GM18861 (cell line): ENCODE data around the gene MYLK.
"Not testable (repeated sequence)": the region's sequence is repeated elsewhere in the genome, so short reads cannot be mapped to it uniquely, and the experiment has no call there.

Source experiments
- ATAC-seq: cut with Tn5 transposase; IDR thresholded peaks from one replicate; pipeline ENCODE4 v1.9.1; 2021; ENCODE audit not compliant: unreplicated experiment

MYLK gene, protein sequence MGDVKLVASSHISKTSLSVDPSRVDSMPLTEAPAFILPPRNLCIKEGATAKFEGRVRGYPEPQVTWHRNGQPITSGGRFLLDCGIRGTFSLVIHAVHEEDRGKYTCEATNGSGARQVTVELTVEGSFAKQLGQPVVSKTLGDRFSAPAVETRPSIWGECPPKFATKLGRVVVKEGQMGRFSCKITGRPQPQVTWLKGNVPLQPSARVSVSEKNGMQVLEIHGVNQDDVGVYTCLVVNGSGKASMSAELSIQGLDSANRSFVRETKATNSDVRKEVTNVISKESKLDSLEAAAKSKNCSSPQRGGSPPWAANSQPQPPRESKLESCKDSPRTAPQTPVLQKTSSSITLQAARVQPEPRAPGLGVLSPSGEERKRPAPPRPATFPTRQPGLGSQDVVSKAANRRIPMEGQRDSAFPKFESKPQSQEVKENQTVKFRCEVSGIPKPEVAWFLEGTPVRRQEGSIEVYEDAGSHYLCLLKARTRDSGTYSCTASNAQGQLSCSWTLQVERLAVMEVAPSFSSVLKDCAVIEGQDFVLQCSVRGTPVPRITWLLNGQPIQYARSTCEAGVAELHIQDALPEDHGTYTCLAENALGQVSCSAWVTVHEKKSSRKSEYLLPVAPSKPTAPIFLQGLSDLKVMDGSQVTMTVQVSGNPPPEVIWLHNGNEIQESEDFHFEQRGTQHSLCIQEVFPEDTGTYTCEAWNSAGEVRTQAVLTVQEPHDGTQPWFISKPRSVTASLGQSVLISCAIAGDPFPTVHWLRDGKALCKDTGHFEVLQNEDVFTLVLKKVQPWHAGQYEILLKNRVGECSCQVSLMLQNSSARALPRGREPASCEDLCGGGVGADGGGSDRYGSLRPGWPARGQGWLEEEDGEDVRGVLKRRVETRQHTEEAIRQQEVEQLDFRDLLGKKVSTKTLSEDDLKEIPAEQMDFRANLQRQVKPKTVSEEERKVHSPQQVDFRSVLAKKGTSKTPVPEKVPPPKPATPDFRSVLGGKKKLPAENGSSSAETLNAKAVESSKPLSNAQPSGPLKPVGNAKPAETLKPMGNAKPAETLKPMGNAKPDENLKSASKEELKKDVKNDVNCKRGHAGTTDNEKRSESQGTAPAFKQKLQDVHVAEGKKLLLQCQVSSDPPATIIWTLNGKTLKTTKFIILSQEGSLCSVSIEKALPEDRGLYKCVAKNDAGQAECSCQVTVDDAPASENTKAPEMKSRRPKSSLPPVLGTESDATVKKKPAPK (N-terminal part only)

DNA sequence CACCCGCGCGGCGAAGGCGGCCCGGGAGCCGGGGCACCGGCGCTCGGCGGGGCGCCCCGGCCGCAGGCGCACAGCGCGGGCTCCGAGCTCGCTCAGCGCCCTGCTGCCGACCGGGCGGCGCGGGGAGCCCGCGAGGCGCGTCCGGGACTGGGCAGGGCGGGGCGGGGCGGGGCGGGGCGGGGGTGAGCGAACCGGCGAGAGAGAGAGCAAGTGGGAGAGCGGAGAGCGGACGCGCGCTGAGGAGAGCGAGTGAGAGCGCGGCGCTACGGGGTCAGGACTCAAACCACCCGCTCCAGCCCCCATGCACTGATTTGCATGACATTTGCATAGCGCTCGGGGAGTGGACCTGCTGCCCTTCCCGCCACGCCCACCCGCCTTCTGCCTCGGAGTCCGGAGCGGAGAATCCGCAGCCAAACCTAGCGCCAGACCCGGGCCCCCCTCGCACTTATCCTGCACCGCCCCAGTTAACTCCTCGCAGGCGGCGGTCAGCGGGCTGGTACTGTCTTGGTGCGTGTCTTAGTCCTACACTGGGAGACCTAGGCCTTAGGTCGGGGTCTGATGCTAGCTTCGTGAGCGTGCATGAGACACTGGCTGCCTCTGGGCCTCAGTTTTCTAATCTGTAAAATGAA, at the start of gene MYLK:
Gene MYLK, minus strand, starts transcription at position 130 of the 629 bp plus-strand sequence. CDS start 90,491 bp downstream, outside the sequence.
- no peak for ATAC-seq

DNA sequence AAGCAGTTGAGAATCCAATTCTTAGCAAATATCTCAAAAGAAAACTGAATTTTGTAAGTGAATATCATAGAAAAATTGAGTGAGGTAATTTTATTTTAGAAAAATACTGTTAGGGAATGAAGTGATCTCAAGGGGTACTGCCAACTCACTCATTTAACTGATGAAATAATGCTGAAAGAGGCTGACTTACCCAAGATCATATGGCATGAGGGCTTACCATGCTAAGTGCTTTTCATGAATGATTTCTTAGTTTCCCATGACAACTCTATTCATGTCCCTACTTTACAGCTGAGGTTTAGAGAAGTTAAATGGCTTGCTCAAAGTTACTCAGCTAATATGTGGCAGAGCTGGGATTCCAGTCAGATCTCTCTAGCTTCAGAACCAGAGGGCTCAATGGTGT, 46.3 kb upstream of the MYLK start:
- no peak for ATAC-seq

DNA sequence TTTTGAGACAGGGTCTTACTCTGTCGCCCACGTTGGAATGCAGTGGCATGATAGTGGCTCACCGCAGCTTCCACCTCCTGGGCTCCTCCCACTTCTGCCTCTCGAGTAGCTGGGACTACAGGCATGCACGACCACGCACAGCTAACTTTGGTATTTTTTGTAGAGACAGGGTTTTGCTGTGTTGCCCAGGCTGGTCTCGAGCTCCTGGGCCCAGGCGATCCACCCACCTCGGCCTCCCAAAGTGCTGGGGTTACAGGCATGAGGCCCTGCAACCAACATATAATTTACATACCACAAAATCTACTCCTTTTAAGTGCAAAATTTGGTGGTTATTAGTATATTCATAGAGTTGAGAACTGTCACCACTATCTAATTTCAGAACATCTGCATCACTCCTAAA, 45.2 kb upstream of the MYLK start:
- no peak for ATAC-seq

DNA sequence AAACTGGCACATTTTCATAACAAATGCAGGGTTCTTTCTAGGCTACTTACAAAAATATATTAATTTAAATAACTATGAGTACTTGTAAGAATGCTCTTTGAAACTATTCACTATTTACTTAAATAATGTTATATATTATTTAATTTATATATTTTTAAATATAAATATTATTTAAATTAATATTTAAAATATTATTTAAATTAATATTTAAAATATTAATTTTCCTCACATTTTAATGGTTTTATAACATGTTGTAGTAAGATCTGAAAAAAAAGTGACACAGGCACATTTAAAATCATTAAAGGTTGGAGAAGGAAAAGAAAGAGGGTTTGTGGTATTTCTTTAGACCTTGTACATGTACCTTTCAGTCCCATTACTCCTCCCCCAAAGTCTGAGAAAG, 42.3 kb upstream of the MYLK start:
- no peak for ATAC-seq

DNA sequence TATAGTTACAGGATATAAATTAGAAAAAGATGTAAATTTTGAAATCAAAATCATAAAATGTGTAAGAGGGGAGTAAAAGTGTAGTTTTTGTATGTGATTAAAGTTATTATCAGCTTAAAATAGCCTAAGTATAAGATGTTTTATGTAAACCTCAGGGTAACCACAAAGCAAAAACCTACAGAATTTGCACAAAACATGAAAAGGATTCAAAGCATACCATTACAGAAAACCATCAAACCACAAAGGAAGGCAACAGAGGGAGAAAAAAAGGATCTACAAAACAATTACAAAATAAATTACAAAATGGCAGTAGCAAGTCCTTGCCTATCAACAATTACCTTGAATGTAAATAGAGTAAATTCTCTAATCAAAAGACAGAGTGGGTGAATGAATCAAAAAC, 36.7 kb upstream of the MYLK start:
- no peak for ATAC-seq

DNA sequence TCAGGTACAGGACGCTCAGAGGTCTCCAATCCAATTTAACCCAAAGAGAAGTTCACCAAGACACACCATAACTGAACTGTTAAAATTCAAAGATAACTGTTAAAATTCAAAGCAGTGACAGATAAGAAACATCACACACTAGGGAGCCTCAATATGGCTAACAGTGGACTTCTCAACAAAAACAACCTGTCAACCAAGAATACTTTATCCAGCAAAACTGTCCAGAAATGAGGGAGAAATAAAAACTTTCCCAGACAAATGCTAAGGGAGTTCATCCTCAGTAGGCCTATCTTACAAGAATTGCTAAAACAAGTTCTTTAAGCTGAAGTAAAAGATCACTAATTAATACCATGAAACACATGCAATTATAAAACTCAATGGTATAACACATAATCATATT, 36.3 kb upstream of the MYLK start:
- no peak for ATAC-seq

DNA sequence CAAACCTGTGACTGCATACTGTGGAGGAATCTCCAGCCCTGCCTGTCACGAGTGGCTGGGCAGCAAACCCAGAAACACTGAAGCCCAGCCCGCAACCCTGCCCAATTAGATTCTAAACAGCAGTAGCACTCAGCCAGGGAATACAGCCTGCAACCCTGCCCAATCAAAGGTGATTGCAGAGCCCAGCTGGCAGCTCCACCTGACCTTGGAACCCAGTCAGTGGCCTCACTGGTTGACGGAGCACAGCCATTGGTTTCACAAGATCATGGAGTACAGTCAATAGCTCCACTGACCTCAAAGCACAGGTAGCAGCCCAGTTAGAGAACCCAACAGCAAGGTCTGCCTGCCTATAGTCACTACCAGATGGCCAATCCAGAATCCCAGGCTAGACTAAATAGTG, 35.2 kb upstream of the MYLK start:
- ATAC-seq: no peak

DNA sequence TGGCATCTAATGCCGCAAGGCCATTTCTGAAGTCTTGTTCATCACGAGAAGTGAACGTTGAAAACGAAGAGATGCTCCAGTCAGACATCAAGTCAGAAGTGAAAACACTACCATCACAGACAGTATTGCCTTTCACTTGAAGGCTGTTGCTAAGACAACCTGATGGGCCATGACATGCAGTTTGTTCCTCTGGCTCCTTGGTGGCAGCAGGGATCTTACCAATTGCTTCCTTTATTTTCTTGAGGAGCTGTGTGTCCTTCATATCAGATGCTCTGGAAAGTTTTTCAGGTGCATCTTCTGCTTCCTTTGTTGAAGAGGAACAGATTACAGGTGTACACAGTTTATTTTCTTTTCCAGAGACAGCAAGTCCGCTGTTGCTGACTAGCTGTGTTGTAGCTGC, 30.7 kb upstream of the MYLK start:
- no peak for ATAC-seq

DNA sequence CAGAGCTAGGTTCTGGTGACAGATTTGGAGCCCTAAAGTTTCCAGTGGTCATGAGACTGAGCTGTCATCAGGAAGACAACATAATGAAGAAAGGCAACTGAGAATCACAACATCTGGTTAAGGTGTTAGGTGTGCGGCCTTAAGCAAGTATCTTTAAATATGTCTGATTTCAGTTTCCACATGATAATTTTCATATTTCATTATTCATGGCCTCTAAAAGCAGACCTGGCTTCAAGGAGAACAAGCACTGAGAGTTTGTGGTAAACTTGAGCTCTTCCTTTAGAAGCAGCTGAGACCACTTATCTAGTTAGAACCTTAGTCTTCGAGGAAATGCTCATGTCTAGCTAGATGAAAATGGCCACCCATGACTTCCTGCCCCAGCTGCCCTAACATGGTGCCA, 25.7 kb upstream of the MYLK start:
- ATAC-seq: no peak

DNA sequence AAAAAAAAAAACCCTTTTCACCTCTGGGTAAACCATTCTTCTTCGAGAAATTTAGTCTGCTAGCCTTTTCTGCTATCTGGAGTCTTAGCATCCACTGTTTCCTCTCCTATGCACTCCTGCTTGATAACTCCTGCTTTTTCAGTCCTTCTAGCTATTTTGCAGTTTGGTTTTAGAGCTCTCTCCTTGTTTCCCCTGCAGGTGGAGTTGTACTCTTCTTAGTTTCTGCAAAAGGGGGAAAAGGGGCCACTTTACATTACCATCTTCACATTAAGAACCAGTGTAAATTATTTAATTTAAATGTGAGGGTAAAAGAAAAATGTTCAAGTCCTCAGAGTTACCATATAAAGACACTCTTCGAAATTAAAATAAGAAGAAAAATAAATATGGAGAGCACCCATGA, 23.6 kb upstream of the MYLK start:
- no peak for ATAC-seq

DNA sequence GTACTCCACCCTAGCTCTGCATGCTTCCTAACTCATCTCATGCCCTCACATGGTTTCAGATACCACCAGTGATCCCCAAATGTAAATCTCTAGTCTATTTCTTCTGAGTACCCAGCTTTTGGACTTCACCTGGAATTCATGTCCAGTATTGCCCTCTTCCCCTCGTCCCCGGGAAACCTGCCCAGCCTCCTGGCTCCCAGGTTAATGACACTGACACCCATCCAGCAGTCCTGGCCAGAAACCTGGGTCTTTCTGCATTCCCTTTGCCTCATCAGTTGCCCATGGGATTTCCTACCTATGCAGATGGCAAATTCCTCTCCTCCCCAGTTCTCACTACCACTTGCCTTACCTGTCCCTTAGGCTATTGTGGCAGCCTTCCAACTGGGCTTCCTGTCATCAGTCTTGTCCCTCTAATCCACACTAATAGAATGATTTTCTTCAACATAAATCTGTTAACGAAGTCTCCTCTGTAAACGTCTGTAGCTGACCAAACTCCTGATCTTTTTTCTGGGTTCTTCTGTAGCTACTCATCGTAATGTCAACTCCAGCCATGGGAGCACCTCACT, 15.3 kb upstream of the MYLK start:
- no peak for ATAC-seq

DNA sequence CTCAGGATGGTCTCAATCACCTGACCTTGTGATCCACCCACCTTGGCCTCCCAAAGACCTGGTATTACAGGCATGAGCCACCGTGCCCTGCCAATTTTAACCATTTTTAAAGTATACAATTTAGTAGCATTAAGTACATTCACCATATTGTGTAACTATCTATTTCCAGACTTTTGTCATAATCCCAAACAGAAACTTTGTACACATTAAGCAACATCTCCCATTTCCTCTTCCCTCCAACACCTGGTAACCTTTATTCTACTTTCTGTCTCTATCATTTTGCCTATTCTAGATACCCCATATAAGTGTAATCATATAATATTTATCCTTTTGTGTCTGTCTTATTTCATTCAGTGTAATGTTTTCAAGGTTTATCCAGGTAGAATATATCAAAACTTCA, 8.9 kb upstream of the MYLK start:
- no peak for ATAC-seq

DNA sequence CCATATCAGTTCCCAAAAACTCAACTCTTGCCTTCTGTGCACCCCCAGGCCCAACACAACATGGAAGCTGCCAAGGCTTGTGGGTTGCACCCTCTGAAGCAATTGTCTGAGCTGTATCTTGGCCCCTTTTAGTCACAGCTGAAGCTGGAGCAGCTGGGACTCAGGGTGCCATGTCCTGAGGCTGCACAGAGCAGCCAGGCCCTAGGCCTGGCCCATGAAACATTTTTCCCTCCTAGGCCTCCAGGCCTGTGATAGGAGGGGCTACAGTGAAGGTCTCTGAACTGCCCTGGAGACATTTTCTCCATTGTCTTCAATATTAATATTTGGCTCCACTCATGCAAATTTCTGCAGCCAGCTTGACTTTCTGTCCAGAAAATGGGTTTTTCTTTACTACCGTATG, 8.1 kb upstream of the MYLK start:
- no peak for ATAC-seq

DNA sequence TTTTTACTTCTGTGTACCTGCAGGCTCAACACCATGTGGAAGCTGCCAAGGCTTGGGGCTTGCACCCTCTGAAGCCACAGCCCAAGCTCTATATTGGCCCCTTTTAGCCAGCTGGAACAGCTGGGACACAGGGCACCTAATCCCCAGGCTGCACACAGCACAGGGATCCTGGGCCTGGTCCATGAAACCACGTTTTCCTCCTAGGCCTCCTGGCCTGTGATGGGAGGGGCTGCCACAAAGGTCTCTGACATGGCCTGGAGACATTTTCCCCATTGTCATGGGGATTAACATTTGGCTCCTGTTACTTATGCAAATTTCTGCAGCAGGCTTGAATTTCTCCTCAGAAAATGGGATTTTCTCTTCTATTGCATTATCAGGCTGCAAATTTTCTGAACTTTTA, 6.9 kb upstream of the MYLK start:
- ATAC-seq: not testable (repeated sequence)

DNA sequence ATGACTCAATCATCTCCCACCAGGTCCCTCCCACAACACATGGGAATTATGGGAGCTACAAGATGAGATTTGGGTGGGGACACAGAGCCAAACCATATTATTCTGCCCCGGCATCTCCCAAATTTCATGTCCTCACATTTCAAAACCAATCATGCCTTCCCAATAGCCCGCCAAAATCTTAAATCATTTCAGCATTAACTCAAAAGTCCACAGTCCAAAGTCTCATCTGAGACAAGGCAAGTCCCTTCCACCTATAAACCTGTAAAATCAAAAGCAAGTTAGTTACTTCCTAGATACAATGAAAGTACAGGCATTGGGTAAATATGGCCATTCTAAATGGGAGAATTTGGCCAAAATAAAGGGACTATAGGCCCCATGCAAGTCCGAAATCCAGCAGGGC, 6.0 kb upstream of the MYLK start:
- not testable (repeated sequence) for ATAC-seq

DNA sequence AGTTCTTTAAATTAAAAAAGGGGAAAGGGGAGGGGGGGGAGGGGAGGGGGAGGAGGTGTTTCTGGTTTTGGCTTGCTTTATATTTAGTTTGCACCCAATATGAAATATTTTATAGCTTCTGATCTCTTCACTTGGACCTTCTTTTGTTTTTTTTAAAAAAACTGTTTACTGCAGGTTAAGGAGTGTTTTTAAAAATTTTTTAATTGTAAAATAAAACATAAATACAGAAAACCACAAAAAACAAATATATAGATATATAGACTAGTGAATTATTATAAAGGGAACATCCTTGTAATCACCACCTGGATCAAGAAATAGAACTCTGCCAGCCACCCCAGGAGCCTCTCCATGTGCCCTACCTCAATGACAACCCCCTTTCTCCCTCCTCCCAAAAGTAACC, 861 bp upstream of the MYLK start:
- ATAC-seq: no peak

DNA sequence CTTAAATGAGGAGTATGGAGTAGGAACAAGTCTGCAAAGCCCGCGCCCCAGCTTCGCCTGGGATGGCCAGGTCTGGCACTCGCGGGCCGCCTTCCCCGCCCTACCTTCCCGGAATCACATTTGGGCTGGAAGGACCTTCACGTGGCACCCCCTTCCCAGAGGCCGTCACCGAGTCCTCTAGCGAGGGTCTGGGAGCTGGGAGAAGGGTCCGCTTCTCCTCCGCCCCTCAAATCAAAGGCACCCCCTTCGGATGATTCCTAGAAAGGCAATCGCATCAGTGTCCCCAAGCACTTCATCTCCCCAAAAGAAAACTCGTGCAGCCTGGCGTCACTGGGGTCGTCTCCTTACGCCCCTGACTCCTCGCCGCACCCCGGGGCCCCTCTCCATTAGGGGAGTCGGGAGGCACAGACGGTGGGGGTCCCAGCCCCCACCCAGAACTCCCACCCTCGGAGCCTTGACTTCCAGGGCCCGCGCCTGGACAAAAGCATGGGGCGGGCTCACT, 380 bp downstream of the MYLK start:
- ATAC-seq: no peak

DNA sequence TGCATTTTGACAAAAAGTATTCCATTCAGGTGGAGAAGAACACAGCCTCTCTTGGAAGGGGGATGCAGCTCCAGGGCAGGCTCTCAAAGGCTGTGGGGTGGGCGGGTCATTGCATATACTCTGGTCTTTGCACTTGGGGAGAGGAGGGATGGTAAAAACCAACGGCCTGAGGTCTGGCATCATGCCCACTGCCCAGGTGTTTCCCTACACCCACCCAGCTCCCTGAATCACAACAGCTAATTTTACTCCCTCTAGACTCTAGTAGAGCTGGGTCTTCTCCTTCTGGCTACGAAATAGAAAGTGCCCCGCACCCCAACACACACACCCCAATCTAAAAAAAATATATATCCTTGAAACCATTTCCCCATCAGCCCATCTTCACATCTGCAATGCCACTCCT, 1.0 kb downstream of the MYLK start:
- ATAC-seq: no peak

DNA sequence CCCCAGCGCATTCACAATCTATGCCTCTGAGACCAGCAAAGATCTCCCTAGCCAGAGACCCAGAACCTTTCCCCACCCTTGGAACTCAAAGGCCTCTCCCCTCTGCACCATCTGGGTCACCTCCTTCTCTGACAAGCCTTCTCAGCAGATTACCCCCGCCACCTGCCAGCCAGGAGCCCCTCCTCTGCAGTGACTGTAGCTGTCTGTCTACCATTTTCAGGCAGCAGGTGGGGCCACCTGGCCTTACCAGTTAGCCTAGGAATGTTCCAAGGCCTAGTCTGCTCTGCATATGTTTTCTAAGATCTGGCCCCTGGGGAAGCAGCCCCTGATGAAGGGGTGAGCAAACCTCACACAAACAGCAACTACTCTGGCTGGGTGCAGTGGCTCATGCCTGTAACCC, 2.4 kb downstream of the MYLK start:
- no peak for ATAC-seq

DNA sequence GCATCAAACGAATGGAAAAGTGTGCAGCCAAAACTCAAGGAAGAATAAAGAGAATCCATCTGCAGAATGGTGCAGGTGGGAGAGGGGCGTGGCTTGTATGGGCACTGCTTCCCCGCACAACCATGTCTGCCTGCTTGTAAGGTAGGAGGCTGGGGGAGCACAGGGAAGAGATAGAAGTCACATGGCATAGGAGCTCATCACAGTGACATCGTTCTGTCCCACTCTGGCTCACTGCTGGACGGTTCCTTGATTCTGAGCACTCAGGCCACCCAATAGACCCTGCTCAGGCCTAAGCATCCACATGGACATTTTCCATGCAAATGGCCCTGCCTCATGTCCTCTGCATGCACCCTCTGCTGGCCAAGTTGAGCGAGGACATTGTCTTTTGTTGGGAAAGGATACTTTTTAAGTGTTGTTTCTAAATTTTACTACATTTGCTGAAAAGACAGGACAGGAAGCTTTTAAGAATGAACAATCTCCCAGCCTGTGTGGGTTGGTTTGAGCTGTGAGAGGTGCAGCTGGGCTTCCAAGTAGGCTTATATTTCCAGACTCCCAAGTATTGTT, 3.1 kb downstream of the MYLK start:
- ATAC-seq: no peak
